Measurements from ENCODE around the gene CYP2D6.
"Not testable (repeated sequence)": the region's sequence is repeated elsewhere in the genome, so short reads cannot be mapped to it uniquely, and the experiment has no call there.

CYP2D6 gene

DNA sequence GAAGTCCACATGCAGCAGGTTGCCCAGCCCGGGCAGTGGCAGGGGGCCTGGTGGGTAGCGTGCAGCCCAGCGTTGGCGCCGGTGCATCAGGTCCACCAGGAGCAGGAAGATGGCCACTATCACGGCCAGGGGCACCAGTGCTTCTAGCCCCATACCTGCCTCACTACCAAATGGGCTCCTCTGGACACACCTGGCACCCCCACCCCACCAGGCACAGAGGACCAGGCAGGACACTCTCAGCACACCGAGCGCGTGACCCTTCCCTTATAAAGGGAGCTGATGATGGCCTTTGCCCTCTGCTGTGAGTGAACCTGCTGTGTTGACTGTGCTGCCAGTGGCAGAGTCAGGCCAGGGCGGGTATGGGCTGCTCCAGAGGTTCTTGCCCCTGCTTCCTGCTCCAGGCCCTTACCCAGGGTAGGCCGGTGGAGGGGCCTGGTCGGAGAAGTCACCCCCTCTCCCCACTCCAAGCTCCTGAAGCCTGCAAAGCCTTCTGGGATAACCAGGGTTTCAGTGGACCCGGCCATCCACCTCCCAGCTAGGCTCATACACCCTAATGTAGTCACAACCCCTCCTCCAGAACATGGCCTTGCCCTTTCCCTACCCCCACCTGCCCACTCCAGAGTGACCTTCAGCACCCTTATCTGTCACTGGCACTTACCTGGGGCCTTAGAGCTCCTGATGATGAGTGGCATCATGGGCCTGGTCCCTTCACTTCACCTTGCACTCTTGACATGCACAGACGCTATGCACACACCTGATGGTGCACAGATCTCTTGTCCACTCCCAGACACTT lies at the start of gene CYP2D6:
TSS of gene CYP2D6 (minus strand) at position 172 of the 793 bp plus-strand sequence. CDS start at position 153, 19 bp downstream.
- not testable (repeated sequence) for DNase-seq

DNA sequence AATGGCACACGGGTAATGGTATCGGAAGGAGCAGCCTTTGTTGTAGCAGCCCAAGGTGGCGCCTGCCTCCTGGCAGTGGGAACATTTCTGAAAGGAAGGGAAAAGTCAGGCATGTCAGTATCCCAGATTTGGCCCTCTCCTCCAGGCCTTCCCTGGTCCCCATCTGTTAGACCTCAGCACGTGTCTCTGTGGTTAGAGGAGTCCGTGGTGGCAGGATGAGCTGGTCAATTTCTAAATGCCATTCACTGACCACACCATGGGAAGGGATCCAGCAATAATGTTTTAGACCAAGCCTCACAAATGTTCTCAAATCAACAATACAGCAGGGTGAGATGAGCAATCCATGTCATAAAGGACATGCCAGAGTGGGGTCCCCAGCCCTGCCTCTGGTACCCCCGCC lies 49.0 kb upstream of the CYP2D6 start:
- DNase-seq, result no peak

DNA sequence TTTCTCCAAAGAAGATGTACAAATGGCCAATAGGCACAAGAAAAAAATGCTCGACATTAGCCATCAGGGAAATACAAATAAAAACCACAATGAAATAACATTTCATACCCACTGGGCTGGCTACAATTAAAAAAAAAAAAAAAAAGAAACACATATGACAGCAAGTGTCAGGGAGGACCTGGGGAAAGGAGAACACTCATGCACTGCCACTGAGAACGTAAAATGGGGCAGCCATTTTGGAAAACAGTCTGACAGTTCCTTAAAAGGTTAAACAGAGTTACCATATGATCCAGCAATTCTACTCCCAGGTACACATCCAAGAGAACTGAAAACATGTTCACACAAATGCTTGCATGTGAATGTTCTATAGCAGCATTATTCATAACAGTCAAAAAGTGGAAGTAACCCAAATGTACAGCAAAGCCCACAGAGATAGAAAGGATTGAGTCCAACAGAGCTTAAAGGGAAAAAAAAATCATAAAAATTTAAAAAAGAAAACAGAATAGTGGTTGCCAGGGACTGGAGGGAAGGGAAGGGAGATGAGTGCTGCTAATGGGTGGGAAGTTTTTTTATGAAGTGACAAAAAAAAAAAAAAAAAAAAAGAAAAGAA lies 48.4 kb upstream of the CYP2D6 start:
- DNase-seq, result no peak

DNA sequence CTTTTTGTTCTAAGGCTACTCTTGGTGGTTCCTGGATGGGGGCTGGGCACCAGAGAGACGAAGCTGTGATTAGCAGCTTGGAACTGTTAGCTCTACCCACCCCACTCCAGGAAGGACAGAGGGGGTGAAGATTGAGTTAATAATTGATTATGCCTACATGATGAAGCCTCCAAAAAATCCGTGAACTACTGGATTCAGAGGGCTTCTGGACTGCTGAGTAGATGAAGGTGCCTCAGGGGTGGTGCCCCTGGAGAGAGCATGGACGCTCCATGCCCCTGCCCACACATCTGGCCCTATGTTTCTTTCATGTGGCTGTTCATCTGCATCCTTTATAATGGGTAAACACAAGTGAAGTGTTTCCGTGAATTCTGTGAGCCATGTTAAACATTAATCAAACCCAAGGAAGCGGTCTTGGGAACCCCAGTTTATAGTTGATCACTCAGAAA lies 47.3 kb upstream of the CYP2D6 start:
- no peak for DNase-seq

DNA sequence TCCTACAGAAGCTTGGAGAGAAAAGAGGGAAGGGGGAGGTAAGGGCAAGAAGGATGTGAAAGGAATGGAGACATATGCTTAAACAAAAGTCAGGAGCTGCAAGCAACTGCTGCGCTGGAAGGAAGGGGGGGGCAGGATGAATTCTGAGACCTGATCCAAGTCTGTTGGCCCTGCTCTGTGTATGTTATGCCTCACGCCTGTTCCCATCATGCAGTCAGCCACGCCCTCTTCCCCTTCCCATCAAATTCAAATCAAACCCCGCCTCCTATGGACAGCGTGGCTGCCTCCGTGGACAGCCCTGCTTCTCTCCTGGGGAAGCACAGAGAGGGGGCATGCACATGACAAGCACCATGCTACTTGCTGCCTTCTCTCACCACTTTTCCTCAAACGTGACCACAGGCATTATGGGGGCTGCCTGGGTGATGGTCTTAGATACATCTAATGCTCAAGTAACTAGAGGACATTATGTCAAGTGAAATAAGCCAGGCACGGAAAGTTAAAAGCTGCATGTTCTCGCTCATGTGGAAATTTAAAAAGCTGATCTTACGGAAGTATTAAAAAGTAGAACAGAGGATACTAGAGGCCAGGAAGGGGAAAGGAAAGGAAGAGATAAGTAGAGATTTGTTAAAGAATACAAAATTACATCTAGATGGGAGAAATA lies 45.8 kb upstream of the CYP2D6 start:
- DNase-seq, result no peak

DNA sequence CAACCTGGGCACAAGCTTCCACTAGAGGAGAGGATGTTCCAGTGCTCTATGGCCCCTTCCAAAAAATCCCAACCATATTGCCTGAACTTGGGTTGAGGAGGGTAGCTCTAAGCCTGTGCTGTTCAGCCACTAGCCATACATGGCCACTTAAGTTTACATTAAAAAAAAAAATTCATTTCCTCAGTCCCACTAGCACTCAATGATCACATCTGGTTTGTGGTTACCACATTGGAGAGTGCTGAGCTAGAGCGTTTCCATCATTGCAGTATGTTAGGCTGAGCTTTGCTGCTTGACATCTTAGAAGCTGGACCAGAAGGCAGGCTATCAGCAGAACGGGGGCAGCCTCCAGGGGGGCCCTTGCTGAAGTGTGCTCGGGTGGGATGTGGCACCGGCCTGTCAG lies 43.5 kb upstream of the CYP2D6 start:
- DNase-seq, result no peak

DNA sequence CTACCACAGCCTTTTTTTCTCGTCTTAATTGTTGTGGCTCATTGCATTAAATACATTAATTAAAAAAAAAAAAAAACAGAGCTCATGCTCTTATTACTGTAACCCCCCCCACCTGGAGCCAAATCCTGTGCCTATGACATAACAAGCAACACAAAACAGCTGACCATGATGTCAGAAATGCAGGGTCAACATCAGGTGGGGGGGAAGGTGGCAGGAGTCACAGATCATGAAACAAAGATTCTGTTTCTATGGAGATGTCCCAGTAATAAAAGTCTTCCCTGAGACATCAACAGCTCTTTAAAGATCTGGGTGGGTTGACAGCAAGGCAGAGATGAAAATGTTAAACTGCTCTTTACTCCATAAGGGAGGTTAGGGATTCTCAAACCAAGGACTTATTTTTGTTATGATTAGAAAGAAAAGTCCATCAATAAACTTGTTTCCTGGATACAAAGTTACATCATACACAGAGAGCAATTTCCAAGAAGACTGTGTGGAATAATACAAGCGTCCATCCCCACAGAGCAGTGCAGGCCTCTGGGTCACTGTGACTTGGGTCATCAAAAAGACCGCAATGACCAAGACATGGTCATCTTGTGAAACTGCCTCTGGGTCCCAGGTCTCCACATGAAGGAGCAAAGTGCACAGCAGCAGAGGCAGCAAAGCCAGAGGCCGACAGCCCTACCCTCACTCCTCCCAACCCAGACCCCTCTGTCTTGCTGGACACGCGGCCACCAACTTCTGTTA lies 42.7 kb upstream of the CYP2D6 start:
- no peak for DNase-seq

DNA sequence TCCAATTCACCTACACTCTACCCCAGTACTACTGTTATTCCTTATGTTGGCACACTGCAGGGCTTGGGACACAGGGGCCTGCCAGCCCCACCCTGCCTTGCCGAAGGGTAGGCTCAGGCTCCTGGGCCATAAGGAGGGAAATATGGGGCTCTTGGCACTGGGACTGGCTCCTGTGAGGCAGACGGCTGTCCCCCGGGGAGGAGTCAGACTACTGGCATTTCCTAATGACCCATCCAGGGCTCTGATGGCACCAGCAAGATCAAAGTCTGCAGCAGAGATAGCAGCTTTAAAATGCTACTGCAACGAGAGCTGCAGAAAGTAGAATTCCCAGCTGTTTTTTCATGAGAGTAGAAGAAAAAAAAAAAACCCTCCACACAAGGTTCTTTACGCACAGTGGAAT lies 42.2 kb upstream of the CYP2D6 start:
- DNase-seq, result no peak

DNA sequence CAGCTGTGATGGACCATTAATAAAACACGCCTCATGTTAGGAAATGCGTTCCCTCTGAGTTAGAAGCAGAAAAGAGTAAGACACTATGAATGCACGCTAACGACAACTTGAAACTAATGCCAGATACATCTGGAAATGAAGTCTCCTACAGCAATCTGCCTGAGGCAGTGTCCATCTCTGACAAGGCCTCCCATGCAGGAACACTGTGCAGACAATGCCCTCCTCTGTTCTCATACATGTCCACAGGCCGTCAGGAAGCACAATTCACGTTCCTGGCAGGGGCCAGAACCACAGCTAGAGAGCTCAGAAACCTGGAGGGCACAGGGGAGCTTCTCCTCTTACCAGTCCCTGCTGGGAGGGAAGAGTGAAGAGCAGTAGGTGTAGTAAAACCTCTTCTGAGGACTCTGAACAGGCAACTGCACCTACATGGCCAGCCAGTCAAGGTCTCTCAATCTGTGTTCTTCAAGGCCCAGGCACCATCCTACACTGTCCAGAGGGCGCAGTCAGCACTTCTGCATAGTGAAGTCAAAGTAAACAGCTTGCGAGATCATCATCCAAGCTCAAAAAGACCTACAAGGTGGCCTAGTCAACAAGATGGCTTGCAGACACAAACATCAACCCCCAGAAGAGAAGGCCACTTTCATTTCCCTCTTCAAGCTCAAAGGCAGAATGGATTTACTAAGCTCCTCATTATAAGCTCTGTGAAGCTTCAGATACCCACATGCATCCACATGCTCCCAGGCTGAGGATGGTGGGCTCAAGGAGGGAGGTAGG lies 41.5 kb upstream of the CYP2D6 start:
- no peak for DNase-seq

DNA sequence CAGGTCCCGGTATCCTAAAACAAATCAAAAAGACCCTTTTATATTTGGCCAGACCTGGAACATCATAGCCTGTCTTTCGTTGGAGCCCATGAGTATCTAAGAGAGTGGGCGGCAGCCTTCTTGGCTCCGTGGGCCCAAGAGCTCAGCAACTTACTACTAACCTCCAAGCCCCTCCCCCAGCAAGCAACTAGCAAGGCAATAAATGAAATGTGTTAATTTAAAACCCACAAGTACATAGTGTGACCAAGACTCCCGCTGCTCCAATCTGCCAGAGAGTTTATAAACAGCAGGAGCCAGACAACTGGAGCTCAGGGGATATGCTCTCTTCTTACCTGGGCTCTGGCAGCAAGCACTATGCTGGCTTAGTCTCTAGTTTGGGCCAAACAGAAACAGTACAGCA lies 40.8 kb upstream of the CYP2D6 start:
- no peak for DNase-seq

DNA sequence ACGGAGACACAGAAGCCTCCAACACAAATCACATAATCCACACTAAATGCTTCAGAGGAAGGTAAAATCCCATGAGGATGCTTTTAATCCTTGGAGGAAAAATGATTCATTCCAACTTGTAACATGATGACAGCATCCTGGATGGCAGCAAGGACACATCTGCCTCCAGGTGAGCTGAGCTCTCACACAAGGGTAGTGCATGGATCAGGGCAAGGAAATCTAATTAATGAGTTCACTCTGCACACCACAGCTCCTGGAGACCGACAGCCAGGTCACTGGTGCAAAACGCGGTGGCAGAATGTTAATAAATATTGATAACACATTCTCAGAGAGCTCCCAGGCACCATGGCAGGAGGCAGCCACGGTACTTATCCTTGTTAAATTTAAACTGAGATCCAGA lies 40.3 kb upstream of the CYP2D6 start:
- no peak for DNase-seq

DNA sequence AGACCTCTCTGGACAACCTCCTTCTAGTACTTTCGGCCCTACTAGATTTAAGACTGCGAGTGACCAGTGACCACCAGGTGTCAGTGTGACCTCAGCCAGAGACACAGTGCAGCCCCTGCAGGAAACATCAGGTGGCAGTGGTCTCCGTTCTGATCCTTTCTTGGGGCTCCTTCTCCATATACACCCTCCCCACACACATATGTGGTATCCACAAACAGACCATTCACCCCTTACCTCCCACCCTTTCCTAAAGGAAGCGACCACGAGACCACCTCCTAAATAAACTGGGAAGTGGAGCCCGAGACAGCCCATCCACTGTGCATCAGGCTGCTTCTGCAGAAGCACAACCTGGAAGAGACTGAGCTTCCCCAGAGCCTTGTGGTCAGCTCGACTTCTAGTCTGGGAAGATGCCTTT lies 38.5 kb upstream of the CYP2D6 start:
- DNase-seq, result no peak

DNA sequence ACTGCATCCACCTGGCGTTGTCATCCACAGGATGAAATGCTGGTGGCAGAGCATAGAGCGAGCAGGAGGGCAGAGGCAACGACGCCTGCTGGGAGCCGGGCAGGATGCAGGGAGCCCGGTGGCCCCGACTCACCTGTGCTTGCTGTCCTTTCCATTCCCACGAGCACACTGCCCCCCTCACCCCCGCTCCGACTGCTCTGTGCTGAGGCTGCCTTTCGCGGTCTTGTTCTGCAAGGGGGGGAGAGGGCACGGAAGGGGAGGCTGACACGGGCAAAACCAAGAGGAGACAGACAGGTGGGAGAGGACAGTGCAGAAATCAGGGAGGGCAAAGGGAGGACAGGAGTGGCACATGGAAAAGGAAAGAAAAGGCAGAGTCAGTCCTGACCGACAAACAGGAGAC lies 37.9 kb upstream of the CYP2D6 start:
- DNase-seq, result no peak

DNA sequence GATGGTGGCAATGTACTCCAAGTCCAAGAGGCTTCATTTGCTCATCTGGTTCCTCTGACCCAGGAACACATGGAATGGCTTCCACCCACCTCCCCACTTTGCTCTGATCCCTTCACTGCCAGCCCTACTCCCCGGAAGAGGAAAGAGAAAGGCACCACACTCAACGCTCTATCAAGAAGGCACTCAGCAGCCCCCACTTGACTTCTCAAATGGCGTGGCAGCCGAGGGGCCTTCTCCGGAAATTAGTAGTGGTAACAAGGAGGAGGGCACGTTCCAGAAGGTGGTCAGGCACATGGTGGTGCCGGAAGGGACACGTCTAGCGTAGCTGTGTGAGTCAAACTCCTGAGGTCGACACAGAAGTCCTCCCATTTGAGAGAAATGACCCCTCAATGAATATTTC lies 36.5 kb upstream of the CYP2D6 start:
- no peak for DNase-seq

DNA sequence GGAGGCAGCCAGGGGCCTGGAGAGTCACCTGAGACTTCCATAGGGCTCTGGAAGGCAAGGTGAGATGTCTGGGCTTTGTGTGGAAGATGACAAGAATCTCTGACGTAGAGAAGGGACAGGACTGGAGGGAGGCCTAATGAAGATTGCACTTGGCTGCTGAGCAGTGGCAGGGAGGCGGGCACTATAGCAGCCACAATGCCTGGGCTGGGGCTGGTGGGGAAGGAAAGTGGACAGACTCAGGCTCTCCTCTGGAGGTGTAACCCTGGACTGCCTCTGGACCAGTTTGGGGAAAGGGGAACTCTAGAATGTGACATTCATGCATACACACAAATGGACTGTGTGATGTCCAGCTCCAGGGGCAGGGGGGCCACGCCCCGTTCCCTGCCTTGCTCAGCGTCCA lies 34.3 kb upstream of the CYP2D6 start:
- DNase-seq, result no peak

DNA sequence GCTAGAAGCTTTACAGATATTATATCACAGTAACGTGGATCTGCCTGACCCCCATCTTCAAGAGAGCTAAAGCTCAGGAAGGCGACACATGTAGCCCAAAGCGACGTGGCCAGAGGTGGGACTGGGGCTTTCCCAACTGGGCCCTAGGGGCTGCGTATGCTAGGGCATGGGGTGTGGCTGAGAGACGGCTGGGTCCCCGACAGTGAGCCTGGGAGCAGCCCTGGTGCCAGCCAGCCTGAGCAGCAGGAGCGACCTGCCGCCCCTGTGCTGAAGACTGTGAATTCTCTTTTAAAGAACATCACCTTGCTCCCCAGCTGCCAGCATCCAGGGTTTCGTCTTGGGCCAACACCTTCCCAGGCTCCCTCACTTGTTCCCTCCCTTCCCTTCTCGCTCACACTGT lies 32.9 kb upstream of the CYP2D6 start:
- no peak for DNase-seq

DNA sequence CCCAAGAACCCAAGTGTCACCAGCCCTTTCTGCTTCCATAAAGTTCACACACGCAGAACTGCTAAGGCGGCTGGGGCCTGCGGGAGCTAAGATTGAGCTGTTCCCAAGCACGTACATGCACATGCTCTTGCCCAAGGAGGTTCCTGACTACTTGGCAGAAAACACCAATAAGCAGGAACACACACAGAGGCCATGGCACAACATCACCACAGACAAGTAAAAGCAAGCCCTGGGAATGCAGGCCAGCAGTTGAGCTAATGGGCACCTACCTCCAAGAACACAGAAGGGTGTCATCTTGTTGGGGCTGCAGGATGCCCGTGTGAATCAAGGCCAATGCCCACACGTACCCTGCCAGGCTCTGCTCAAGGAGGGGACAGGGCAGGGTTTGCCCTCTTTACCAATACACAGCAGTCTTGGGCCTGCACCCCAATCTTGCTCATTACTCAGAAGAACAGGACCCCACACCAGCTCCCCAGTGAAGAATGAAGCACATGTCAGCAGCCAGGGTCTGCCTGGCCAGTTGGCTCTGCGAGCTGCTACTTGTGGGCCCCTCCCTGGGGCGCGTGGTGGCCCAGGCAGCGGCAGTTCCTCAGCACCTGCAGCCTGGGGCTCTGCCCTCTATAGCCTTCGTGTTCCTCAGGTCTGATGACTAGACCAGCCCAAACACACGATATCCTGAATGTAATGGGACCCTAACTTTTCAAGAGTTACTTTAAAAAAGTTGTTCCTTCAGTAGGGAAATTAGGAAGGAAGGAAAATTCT lies 32.3 kb upstream of the CYP2D6 start:
- DNase-seq, result no peak

DNA sequence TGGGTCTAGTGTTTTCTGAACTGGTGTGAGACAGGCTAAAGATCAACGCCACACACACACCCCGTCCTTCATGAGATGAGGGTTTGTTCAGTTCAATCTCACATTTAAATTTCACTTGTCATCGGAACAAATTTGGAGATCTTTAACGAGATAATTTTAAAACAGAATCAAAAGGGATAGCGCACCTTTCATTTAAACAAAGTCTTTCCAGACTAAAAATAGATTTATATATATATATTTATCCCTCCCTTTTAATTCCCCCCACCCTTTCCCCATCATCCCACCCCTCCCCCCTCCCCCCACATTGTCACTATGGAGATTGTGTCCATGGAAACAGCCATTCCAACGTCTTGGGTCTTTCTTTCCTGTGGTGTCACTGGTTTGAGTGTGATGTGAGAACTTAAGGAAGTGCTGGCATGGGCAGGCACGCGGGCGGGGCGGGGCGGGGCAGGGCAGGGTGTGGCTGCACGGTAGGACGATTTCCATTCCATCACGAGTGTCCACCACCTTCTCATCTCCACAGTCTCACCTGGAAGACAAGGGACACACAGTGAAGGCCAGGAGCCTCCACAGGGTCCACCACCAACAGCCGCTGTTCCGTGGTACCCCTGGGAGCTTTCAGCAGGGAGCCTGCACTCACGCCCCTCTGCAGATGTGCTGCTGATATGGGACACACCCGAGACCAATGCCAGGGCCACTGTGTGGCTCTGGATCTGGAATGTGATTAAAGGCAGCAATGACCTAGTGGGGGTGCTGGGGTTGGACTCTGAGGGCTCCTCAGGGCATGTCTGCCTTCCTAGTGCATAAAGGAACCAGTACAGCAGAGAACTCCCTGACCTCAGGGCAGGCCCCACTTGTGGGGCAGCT lies 30.5 kb upstream of the CYP2D6 start:
- DNase-seq, result no peak

DNA sequence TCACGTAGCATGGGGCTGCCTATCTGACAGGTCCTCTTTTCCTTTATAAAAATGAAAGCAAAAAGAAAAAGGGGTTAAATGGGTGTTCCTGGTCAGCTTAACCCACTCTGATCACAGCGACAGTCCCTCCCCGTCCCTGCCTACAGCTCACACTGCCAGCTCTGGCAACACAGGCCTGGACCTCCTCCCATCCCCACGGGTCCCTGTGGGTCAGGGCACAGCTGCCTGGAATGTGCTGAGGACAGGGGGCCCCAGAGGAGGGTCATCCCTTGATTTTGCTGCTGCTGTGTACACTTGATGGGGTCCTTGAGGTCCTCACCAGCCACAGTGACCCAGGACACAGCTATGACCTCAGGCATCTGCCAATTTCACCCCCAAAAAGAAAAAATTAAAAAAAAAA lies 29.6 kb upstream of the CYP2D6 start:
- no peak for DNase-seq

DNA sequence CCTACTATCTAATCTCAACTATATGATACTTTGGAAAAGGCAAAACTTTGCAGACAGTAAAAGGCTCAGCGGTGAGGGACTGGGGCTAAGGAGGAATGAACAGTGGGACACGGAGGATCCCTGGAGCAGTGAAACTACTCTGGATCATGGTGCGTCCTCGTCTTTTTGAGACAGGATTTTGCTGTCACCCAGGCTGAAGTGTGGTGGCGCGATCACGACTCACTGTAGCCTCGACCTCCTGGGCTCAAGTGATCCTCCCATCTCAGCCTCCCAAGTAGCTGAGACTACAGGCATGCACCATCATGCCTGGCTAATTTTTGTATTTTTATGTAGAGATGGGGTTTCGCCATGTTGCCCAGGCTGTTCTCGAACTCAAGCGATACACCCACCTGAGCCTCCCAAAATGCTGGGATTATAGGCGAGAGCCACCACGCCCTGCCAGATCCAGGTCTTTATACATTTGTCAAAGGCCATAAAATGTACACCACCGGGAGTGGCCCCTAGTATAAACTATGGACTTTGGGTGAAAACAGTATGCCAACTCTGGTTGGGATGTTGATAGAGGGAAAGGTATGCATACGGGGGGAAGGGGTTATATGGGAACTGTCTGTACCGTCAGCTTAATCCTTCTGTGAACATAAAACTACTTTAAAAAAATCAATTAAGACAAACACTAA lies 28.0 kb upstream of the CYP2D6 start:
- no peak for DNase-seq

All from NCI-H774 (cell line).